Hepatocyte (in vitro differentiated cells): ENCODE measurements around the gene GNAL.

Experiments used
- EZH2phosphoT487 ChIP-seq: fragments of 200-600 bp; sonication (generic); IDR thresholded peaks from one replicate; pipeline ENCODE4 v1.6.1; 2018; ENCODE audit warnings: antibody characterized with exemption, mild to moderate bottlenecking, low read depth, moderate library complexity; ENCODE audit not compliant: unreplicated experiment, severe bottlenecking
- TF ChIP-seq, protein P1 (sequence below): fragments of 200-600 bp; sonication (generic); IDR thresholded peaks from 2 replicates; pipeline ENCODE4 v1.5.1; 2016; ENCODE audit warnings: antibody characterized with exemption, mild to moderate bottlenecking; ENCODE audit not compliant: poor library complexity

GRCh38 chr18:11792632-11793031 lies 103.6 kb downstream of the GNAL start:
- TF ChIP-seq, protein P1, sequence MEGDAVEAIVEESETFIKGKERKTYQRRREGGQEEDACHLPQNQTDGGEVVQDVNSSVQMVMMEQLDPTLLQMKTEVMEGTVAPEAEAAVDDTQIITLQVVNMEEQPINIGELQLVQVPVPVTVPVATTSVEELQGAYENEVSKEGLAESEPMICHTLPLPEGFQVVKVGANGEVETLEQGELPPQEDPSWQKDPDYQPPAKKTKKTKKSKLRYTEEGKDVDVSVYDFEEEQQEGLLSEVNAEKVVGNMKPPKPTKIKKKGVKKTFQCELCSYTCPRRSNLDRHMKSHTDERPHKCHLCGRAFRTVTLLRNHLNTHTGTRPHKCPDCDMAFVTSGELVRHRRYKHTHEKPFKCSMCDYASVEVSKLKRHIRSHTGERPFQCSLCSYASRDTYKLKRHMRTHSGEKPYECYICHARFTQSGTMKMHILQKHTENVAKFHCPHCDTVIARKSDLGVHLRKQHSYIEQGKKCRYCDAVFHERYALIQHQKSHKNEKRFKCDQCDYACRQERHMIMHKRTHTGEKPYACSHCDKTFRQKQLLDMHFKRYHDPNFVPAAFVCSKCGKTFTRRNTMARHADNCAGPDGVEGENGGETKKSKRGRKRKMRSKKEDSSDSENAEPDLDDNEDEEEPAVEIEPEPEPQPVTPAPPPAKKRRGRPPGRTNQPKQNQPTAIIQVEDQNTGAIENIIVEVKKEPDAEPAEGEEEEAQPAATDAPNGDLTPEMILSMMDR = no peak
- no peak for TF ChIP-seq EZH2phosphoT487
